T-helper 22 cell (primary cell): Measurements from ENCODE around the gene RPRML.

Experiments
- DNase-seq: peaks from one replicate; pipeline ENCODE4 v3.0.0-alpha.2; 2020; ENCODE audit warnings: low read depth

Gene RPRML

DNA sequence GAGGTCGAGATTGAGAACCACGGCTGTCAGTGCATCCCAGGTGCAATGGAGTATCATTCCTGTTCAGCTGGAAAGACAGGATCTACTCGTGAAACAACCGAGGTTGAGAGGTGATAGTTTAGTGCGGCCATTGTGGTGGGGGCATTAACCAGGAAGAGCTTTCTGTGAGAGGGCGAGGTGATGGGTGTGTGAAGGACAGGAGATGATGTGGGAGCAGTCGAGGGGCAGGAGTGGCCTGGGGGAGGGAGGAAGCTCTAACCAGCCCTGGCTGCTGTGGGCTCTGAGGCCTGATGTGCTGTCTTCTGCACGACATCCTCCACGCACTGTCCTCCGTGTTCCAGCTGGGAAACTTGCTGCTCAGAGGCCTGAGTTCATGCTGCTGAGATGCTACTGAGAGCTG, 34.1 kb downstream of the RPRML start:
- DNase-seq, result no peak

DNA sequence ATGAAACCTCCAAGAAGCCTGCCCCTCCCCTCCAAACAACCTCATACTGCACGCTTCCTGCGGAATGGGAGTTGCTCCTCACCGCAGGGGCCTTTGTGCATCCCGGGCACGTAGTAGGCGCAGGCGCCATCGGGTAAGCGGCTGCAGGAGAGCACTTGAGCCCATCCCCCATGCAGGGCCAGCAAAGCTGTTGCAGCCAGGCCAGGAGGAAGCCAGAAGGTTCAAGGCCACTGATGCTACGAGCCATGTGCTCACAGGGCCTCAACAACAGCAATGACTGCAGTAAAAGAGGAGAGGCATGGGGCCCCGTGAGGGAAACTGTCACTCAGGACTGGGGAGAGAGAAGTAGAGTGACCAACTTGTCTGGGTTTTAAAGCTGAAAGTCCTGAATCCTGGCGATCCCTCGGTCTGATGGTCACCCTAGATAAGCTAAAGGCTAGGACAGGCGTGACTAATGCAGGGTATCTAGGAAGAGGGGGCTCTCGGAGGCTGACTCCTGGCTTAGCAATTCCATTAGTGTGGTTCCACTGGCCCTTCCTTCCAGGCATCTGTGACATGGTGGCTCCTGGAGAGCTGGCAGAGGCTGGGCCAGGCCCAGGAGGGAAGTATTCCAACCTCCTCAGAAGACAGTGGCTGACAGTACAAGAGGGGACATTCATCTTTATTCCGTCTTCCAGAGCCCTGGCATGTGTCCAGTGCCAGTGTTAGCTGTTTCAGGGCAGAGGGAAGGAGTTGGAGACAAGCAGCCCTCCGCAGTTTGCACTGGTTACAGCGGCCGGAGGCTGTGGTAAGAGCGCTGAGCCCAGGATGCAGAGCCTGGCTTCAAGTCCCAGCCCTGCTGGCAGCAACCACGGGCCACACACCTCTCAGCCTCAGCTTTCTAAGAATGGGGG, 35.3 kb downstream of the RPRML start:
- no peak for DNase-seq

DNA sequence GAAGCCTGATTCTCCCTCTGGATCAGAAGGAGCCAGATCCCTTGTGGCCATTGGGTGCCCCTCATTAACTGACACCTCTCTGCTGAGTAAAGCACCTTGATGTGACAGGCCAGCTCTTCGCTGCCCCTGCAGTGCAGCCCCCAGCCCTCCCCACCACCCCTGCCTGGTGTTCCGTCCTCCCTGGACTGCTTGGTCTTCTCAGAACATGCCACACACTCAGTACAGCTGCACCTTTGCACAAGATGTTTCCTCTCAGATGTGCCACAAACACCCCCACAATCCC, 35.9 kb downstream of the RPRML start:
- DNase-seq, result no peak

DNA sequence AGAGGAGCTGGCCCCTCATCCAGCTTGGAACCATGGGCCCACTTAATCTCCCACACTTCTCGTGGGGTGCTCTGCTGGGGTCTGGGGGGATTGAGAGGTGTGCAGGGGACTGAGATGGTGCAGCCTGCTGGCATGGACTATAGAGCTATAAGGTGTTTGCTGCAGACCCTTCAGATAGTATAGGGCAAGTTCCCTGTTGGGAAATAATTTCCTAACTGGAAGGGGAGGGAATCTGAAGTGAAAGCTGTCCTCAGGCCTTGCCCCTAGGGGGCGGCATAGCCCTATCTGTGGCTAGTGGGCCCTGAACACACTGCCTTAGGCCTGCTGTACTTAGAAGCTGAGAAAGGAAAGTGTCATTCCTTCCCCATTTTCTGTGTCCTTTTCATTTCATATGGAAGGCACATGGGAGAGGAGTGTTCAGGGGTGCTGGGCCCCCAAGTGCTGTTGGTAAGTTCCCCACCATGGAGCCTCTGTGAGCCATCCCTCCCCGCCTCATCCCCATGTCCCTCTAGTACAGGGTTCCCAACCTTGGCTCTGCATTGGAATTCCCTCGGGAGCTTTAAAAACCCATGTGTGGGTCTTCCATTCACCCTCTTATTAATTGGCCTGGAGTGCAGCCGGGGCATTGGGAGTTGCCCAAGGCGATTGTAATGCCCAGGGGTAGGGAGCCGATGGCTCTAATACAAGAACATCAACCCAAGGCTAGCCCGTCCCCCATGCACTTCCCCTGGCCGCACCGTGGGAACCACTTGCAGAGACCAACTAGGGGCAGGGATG, 36.4 kb downstream of the RPRML start:
- no peak for DNase-seq

DNA sequence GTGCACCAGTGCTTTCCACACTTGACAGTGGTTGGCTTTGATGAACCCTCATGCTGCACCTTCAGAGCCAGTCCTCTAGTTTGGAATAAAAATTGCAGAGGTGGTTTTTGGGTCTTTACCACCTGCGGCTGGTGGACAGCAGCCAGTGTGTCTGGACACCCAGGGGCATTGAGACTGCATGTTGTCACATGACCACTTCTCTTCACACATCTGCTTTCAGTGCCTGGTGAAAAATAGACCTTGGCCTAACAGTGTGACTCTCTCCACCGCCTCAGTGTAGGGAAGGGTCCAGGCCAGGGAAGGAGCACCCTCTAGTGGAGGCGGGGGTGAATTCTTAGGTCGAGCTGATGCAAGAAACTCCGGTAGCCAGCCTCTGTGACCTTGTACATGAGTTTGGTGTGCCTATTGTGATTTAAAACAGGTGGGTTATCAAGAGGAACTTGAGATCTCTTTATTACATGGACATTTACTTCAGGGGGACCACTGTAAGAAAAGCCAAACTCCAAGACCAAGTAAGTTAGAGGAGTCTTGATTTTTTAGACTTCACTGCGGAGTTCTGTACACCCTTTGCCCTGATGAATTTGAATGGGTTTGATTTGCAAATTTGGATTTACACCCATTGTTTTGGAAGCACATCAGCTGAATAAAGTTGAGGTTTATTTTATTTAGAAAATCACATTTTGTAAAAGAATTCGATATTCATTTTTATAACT, 38.2 kb downstream of the RPRML start:
- DNase-seq, result peak; percentile 3

DNA sequence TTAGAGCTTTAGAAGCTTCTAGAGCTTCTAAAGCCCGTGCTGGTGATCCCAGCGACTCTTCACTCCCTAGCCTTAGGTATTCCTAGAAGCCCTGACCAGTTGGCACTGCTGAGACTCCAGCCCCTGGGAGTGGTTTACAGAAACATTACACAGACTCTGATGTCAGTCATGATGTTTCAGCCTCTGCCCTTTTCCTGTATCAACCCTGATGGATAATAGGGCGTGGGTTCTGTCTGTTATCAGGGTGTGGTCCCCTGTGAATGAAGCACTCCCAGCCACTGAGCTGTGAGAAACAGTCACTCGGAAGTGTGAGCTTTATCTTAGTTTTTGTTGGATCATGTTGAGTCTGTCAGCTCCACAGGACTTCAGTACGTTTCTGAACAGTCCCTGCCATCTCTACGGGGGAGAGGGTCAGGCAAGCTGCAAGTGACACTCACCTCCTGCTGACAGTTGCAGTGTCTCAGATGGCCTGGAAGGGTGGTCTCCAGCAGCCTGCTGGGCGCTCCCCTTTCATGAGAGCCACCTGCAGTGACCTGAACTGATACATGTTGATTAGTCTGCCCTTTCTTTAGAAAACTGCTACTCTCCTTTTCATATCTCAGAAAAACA, 43.3 kb downstream of the RPRML start:
- no peak for DNase-seq

DNA sequence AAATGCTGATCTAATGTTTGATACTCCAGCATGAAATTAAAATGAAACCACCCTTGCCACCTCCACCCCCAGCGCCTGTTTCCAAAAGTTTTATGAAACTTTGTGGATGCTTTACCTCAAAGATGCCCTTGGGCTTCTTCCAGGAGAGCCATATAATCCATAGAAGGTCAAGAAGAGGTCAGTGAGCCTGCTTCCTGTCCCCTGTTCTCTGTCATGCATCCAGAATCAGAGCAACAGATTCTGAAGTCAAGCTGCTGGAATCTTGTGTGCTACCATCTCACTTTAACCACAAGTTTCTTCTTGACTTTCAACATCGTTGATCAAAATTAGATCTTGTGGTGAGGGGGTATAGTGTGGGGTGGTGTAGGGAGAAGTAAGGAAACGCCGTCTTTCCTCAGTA, 47.5 kb downstream of the RPRML start:
- DNase-seq, result no peak

DNA sequence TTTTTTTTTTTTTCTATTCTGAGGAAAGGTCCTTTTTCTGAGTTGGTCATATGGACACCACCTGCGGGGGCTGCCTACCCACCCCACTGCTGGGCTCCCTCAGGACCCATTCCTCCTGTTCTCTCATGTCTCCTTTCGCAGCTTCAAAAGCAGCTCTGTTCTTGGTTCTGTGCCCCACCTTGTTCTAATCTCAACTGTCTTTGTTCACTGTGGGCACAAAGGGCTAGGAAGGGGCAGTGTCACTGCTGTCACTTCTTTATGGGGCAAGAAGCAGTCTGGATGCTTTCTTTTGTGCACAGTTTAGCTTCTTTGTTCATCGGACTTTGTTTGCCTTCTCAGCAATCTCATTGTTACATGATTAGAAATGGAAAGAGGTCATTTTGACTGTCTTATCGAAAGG, 49.0 kb downstream of the RPRML start:
- DNase-seq, result no peak

DNA sequence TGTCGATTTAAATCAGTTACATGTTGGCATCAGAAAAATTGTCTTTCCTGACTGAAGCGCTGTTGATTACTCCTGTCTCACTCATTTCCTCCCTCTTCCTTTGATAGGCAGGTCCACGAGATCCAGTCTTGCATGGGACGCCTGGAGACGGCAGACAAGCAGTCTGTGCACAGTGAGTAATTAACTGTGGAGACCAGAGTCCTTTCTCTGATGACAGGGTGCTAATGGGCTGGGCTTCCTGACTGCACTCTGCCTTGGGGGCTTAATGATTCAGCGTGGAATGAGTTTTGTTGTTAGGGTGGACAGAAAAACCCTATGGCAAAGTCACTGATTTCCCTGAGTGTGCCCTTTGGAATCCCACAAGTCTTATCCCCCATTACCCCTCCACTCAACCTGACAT, 49.6 kb downstream of the RPRML start:
- no peak for DNase-seq

DNA sequence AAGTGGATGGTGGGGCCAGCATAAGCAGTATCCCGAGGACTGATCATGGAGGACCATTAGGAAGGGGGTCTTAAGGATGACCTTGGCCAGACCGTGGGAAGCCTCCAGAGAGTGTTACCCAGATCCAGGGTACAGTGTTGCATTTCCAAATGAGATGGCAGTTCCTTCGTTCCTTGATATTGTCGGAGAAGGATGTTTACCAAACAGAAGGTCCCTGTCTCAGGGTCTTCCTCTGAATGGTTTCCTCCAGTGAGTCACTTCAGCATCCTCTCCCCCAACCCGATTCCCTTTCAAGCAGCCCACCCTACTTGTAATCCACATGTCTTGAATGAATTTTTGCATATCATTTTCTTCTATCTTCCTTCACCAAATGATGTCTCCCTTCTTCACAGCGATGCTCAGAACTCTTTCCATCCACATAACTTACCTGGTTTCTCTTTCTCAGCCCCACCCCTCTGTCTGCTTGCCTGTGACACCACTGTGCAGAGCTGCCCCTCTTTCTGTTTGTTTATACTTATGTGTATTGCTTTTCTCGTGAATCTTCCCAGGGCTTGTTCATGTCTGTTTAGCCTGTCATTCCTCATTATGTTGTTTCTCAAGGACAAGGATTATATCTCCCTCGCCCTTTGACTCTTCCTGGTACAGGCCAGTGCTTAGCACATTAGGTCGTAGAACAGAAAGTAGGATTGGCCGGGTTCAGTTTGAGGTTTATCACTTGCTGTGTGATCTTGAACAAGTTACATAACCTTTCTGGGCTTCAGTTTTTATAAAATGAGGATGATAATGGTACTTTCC, 50.4 kb downstream of the RPRML start:
- DNase-seq, result no peak
